Measurements from ENCODE around the gene DDX20.

Gene DDX20

DNA sequence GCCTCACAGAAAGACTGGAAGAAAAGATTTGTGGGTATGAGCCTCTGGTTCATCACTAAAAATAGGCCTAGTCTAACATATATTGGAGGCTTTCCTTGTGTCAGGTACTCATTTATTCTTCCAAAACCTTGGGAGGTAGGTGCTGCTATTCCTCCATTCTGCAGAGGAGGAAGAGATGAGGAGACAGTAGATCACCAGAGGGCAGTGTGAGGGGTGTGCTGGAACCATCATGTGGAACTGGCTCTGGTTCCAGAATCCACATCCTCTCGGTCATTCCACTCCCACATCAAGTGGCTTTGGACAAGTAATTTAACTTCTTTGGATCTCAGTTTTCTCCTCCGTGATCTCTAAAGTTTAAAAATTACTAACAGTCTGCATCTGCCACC is 9.1 kb upstream of the DDX20 start:
- in situ Hi-C loops (cut with MboI; ENCODE audit: low sequenced_read_pairs): no loop called here

DNA sequence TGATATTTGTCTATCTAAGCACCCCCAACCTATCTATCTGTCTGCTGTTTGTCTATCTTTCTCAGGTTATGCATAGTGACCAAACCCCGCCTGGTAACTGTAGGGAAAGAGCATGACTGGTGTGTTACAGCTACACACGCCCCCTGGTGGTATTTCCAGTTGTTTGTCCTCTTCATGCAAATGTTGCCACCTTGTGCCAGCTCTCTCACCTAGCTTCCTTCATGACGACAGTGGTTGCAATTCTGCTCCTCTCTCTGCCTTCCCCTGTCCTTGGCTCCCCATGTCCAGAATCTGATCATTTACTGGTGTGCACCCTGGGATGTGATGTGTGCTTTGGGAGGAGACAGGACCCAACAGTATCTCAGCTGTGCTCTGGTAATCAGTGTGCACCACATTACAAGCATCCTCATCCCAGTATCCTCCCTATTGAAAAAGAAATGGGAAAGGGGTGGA is 8.4 kb upstream of the DDX20 start:
- in situ Hi-C loops (cut with MboI; ENCODE audit: low sequenced_read_pairs): no loop called here

DNA sequence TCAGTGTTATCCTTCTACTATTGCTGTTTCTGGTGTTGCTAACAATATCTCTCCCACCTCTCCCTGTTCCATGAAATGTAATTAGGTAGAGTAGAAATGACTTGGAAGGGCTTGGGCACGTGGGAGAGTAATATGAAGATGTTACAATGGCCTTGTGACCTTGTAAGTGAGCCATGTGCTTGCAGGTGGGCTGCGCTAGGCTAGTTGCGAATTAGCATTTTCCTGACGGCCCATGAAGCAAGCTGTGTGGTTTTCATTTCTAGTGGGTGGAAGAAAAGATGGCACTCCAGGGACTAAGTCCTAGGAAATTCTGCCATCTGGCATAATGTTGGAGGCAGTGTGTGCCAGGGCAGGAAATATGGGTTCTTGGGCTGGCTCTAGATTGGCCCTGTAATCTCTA is 7.8 kb upstream of the DDX20 start:
- in situ Hi-C loops (cut with MboI; ENCODE audit: low sequenced_read_pairs): no loop called here

DNA sequence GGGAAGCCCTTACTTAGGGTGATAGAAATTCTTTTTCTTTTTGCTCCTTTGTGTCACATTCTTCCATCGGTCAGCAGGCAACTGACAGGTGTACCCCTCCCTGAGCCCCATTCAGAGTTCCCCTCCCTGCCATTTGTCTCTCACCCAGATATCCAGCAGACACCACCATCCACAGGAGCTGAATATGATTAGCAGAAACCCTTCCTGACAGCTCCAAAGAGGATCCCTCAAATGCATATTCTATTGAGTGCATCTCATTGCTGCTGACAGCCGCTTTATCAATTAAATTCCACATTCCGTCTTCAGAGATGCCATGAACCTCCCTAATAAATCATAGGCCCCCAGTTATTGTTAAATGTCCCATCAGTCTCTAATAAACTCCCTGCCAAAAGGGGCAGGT is 6.1 kb upstream of the DDX20 start:
- in situ Hi-C loops (cut with MboI; ENCODE audit: low sequenced_read_pairs): loop anchor here (10.0 kb wide), 1 partner anchor 265 kb away; no protein-coding TSS in a partner anchor

DNA sequence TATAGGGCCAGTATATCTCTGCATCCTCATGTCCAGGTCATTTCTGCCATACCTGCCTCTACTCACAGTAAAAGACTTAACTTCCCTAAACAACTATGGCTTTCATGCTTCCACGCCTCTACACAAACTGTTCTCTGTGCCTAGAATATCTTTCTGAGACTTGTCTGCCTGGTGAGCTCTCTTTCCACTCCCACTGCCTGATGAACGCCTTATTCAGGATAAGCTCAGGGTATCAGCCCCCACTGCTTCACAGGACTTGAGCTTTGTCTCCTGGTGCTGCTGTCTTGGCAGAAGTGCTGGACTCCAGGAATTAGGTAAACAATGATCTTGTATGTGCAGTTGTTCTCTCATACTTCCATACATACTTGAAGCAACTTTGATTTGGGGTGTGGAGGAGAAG is 4.8 kb upstream of the DDX20 start:
- in situ Hi-C loops (cut with MboI; ENCODE audit: low sequenced_read_pairs): loop anchor here (10.0 kb wide), 1 partner anchor 266 kb away; no protein-coding TSS in a partner anchor

DNA sequence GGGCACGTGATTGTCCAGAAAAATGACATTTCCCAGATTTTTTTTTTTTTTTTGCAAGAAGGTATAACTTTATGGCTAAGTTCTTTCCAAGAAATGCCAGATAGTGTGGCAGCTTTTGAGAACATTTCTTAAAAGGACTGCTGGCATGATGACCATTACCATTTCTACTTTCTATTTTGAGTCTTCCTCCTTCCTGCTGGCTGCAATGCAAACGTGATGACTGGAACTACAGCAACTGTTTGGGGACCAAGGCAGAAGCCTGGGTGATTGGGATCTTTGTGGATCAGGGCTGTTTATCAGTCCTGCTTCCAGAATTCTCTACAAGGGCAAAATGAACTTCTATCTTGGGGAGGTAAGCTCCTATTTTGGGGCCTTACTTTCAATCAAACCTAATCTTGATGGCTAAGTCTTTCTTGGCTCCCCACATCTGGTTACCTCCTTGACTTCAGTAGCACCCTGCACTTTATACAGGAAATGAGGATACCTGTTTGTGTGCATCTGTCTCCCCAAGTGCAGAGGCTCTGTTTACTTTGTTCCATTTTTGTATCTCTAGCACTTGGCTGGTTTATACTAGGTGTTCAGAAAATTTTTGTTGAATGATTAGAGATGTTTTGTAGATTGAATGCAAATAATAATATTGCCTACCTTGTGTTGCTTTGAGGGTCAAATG is 3.7 kb upstream of the DDX20 start:
- in situ Hi-C loops (cut with MboI; ENCODE audit: low sequenced_read_pairs): loop anchor here (10.0 kb wide), 1 partner anchor 267 kb away; no protein-coding TSS in a partner anchor

DNA sequence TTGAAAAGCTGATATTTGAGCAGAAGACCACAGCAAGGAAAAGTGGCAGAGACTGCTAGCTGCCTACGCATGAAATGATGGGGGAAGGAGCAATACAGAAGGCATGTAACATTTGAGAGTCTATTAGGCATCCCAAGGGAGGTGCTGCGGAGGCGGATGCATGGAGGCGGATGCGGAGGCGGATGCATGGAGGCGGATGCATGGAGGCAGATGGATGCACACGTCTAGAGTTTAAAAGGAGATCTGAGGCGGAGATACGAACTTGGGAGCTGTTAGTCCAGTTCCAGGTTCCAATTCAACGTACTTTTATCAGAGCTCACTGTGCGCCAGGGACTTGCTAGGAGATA is 744 bp upstream of the DDX20 start:
- in situ Hi-C loops (cut with MboI; ENCODE audit: low sequenced_read_pairs): loop anchor here (5.0 to 10.0 kb wide), 2 partner anchors 53 to 270 kb away; no protein-coding TSS in a partner anchor

DNA sequence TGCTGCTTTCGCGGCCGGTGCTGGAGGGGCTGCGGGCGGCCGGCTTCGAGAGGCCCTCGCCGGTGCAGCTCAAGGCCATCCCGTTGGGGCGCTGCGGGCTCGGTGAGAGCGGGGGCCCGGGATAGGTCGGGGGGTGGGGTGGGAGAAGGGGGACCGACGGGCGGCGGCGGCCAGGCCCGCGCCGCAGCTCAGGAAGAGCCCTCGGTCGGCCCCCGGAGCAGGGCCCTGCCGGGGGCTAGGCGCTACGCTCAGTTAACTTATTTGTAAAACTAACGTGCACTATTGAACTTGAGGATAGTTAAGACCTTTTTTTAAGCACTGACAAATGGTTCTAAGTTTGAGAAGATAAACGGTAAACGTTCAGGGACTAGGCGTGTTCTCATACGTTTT is 418 bp downstream of the DDX20 start:
- in situ Hi-C loops (cut with MboI; ENCODE audit: low sequenced_read_pairs): loop anchor here (5.0 to 10.0 kb wide), 2 partner anchors 54 to 271 kb away; no protein-coding TSS in a partner anchor

DNA sequence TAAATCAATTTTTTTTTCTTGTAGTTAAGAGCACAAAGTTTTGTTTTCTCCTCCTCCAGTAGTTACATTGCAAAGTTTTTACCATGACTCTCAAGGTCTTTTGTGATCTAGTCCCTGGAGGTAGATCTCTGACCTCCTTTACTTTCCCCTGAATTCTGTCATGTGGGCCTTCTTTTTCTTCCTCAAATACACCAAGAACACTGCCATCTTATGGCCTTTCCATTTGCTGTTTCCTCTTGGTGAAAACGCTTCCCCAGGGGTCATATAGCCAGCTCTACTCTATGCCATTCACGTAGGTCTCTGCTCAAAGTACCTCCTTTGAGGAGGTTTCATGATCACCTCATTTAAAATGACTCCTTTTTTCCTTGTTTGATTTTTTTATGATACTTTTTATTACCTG is 2.7 kb downstream of the DDX20 start:
- in situ Hi-C loops (cut with MboI; ENCODE audit: low sequenced_read_pairs): loop anchor here (5.0 to 10.0 kb wide), 2 partner anchors 56 to 274 kb away; no protein-coding TSS in a partner anchor

DNA sequence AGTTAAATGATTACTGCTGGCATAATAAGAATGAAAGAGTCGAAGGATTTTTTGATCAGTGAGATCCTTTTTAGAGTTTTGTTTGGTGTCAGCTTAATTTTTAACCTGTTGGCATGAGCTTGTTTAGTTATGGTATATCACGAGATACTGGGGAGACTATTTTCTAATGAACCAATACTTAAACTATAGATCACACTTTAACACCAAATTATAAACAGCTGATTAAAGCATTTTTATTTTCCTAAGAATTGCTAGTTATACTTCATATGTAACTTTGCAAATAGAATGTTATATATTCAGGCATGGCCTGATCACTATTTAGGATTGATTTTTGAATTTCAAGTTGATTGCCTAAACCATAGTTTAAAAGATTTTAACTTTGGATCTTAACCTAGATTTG is 6.0 kb downstream of the DDX20 start:
- in situ Hi-C loops (cut with MboI; ENCODE audit: low sequenced_read_pairs): no loop called here

DNA sequence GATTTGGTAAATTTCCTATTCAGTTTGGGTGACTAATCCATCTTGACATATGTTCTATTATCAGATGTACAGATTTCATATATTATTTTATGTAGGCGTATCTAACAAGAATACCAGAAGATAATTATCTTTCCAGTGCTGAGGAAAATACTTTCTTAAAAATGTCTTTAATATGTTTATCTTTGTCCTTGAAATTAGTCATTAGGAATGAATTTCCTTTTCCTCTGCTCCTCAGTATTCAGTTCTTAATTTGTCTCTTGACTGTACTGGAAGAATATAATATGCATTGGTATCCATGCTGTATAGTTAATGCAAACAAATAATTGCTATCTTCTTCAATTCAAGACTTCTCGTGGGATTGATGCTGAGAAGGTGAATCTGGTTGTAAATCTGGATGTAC is 6.6 kb downstream of the DDX20 start:
- in situ Hi-C loops (cut with MboI; ENCODE audit: low sequenced_read_pairs): no loop called here

DNA sequence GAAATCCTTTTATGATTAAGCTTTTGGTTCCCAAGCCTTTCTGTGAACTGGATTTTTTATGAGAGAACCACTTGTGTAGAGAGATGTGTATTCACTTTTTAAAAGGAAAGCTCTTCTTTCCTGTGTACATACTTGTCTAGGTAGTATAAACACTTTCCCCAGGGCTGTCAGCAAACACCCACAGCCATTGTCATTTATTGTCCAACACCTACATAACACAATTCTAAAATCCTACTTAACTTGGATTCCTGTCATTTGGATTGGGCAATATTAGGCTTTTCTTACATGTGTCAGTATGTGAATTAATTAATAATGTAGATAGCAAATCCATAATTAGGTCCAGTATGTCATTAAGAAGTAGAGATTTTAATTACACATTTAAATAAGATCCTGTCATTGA is 12.3 kb downstream of the DDX20 start:
- in situ Hi-C loops (cut with MboI; ENCODE audit: low sequenced_read_pairs): no loop called here

DNA sequence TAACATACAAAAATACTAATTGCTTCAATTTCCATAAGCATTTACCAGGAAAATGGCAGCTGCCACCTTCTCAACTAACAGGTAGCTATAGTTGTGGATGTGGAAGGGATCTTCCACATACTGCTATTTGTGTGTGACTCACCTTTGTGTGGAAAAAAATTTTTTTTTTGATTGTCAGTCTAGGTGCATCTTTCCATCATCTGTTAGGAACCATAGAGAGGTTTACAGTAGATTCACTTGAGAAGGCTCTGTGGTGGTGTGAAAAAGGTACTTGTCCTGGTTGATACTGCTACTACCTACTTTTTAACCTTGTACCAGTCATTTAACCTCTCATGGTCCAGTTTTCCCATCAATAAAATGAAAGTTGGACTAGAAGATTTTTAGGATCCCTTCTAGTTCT is 12.9 kb downstream of the DDX20 start:
- in situ Hi-C loops (cut with MboI; ENCODE audit: low sequenced_read_pairs): no loop called here

DNA sequence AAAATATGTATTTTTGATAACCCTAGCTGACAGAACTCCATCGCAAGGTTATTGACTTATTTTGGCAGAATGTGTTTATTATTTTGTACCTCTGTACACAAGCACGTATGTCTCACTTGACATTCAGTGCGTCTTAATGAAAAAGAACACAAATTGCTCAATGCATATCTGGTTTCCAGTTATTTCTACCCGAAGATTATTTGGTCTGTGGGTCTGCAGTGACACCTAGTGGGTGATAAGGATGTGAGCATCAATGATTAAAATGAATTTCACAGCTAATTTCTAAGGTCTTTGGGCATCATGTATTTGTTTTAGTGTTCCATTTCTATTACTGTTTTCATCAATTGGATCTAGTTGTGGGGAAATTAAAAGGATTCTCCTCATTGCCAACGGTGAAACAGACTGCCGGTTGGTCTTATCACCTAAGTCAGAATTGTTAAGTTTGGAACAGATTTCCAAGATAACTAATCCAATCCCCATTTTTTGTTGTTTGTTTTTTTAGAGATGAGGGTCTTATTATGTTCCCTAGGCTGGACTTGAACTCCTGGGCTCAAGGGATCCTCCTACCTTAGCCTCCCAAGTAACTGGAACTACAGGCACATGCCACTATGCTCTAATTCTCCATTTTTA is 13.9 kb downstream of the DDX20 start:
- in situ Hi-C loops (cut with MboI; ENCODE audit: low sequenced_read_pairs): no loop called here

DNA sequence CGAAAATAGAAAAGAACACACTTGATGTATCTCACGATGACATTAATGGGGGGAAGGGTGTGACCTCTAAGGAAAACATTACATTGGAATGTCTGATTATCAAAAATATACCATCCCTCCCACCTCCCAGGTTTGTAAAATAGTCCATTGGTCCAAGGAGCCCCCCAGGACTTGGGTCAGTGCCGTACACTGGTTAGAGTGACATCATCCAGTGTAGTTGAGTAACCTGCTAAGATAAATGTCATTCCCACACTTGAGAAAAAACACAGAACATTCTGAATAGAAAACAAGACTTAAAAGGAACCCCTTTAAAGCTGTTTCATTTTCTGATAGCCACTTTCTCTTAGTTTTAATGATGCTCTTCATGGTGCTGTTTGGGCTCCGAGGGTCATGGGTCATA is 15.2 kb downstream of the DDX20 start:
- in situ Hi-C loops (cut with MboI; ENCODE audit: low sequenced_read_pairs): no loop called here

DNA sequence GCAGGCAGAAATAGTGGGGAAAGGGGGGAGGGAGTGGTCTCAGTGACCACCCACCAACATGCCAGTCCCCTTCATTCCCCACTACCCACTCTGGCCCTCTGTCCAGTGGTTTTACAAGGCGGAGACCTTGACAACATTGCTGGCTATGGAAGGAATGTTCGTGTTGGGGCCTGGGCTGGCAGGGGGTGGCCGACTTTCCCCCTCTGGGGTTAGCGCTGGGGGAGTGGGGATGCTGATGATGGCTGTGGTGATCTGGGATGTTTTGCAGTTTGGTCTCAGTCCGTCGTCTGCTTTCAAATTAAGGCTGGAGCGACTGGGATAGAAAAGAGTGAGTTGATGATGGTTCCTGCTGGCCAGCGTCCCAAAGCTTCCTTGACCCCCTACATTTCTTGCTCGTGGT is 20.3 kb downstream of the DDX20 start:
- in situ Hi-C loops (cut with MboI; ENCODE audit: low sequenced_read_pairs): no loop called here

DNA sequence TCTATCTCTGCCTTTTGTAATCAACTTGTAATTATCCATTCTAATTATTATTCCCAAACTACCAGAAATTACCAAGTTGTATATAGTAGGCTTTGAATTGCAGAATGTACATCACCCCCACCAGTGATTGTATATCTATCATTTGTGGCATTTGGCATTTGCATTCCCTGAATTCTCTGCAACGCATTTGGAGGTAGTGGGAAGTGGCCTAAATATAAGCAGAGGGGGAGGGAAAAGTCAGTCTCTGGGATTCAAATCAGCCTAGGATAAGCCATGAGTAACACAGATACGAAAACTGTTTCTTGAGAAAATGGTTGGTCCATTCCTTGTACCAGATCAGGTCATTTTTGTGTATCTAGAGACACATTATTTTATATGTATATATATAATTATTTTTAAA is 20.7 kb downstream of the DDX20 start:
- in situ Hi-C loops (cut with MboI; ENCODE audit: low sequenced_read_pairs): no loop called here

DNA sequence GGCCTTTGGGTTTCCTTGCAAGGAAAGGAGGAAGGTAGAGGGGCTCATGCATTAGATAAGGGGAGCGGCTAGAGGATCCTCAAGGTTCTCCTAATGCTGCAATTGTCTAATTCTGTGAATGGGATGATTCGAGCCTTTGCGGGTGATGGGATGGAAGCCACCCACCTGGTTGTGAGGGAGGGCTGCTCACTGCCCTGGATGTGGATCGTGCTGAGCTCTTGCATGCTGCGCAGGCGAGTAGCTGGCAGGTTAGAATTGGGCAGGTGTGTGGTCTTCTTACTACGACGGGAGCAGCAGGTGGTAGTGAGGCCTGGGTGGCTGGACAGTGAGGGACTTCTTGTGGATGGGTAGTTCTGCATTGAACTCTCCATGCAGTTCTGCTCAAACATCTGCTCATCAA is 21.2 kb downstream of the DDX20 start:
- in situ Hi-C loops (cut with MboI; ENCODE audit: low sequenced_read_pairs): no loop called here

DNA sequence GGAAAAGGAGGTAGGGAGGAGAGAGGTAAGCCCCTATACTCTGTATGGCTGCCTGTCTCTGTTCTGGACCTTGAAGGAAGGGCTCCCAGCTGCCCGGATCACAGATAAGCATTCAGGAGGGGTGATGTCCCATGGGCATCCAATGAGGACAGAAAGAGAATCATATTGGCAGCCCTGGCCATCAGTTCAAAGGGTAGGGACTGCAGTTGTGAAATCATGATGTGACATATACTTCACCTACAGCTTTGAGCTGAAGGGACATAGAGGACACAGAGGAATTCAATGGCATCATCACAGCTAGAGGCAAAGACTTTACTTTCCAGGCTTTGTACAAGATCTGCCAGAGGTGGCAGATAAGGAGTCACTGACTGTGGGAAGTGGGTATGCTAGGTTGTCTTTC is 21.6 kb downstream of the DDX20 start:
- in situ Hi-C loops (cut with MboI; ENCODE audit: low sequenced_read_pairs): no loop called here

DNA sequence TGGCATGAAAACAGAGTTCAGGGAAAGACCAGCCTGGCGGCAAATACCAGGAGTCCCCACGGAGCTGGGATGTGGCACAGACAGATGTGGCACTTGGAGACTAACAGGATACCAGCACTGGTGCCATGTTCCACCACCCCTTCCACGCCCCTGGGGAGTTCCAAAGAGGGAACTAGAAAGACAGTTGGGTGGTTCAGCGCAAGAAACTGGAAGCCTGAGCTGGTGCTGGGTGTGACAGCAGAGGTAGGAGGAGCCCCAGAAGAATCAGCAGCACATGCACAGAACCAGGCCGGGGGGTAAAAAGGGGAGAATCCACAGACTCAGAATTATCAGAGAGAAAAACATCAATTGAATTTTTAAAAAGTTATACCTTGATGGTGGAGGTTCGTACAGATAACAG is 22.4 kb downstream of the DDX20 start:
- in situ Hi-C loops (cut with MboI; ENCODE audit: low sequenced_read_pairs): no loop called here

DNA sequence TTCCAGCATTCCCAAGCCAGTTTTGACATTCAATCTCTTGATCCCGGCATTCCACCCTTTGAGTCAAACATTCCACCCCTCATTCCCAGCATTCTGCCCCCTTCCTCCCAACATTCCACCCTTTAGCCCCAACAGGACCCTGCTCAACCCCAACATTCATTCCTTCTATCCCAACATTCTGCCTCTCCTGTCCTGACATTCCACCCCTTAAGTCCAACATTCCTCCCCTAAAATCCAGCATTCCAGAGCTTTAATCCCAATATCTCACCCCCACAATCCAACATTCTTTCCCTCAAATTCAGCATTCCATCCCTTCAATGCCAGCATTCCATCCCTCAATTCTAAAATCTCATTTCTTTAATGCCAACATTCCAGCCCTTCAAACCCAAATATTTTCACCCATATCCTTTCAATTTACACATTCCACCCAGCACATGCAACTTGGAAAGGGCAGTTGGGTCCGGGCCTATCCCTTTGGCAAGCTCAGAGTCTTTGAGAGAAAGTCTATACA is 22.9 kb downstream of the DDX20 start:
- in situ Hi-C loops (cut with MboI; ENCODE audit: low sequenced_read_pairs): no loop called here

DNA sequence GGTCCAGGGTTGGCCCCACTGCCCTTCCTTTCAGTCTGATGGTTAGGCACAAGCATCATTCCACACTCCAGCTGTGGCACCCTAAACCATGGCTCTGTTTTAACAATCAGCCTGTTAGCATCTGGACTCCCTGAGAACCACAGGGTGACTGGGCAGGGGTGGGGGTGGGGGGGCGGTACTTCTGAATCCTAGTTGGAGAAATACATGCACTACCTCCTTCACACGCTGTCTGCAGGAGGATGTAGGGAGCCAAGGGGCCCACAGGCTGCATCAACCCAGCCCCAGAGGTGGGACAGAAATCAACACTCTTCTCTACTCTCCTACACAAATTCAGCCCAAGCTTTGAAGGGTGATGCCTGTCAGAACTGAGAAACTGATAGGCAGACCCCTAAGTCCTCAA is 23.8 kb downstream of the DDX20 start:
- in situ Hi-C loops (cut with MboI; ENCODE audit: low sequenced_read_pairs): no loop called here

All from HL-60/S4 treated with retinoic acid at 250 ng/mL for 4 days and 3 days (cell line).